A549 (cell line): ENCODE measurements around the gene PRDM1. TPM values are rescaled to one million over a fixed set of nuclear protein-coding genes. Genes with fewer than 3 reads are reported as not detected.

Source experiments
- ATAC-seq, 2 experiments: fragments of 200-7000 bp in 1 of 2; fragments of >200 bp in 1 of 2; cut with Nextera tagmentation in 1 of 2; cut with Tn5 transposase in 1 of 2; 3 replicates each; pipeline versions ENCODE4 v1.8.0 to v1.9.1; 2018 to 2020; ENCODE audit warnings: mild to moderate bottlenecking in 1 of 2, moderate library complexity in 1 of 2
- CTCF ChIA-PET: fragments of 300-600 bp; sonication (Branson Sonifier 250); formaldehyde crosslinking; extraction: SDS; loops from one replicate; lab custom pipeline; 2021; ENCODE audit warnings: antibody characterized with exemption, inconsistent platforms; lab: Yijun Ruan, JAX
- POLR2A ChIA-PET: fragments of 350-600 bp; formaldehyde crosslinking; extraction: SDS; loops from one replicate; lab custom pipeline; 2021; ENCODE audit warnings: antibody characterized with exemption, inconsistent platforms; lab: Yijun Ruan, JAX
- DNase-seq, 2 experiments: peaks; one replicate each; pipeline versions ENCODE4 v3.0.0 to v3.0.0-alpha.2; 2011 to 2016; ENCODE audit warnings: low read depth in 1 of 2, low spot score in 1 of 2
- FAIRE-seq: peaks from 2 replicates; lab custom pipeline; 2011; peaks lifted over from hg19 to GRCh38; lab: Jason Lieb, UNC
- H3K27ac ChIP-seq, 2 experiments: fragments of >200 bp; sonication (Bioruptor Twin); formaldehyde crosslinking; 3 replicates each; pipeline ENCODE4 v1.5.1; 2016 to 2017
- H3K4me1 ChIP-seq: fragments of >200 bp; sonication (Bioruptor Twin); formaldehyde crosslinking; 3 replicates; pipeline ENCODE4 v1.6.1; 2016
- H3K4me2 ChIP-seq: fragments of >200 bp; sonication (Bioruptor Twin); formaldehyde crosslinking; 3 replicates; pipeline ENCODE4 v1.6.1; 2016
- H3K4me3 ChIP-seq: fragments of >200 bp; sonication (Bioruptor Twin); formaldehyde crosslinking; 3 replicates; pipeline ENCODE4 v1.5.1; 2016
- H3K9me3 ChIP-seq: fragments of >200 bp; sonication (Bioruptor Twin); formaldehyde crosslinking; 3 replicates; pipeline ENCODE4 v1.6.1; 2016
- CBX8 ChIP-seq: fragments of 200-600 bp; sonication (generic); IDR thresholded peaks from 2 replicates; pipeline ENCODE4 v1.6.1; 2016
- CEBPB ChIP-seq, 2 experiments: fragments of >200 bp in 1 of 2; sonication (Bioruptor Twin) in 1 of 2; formaldehyde crosslinking in 1 of 2; IDR thresholded peaks; 2 replicates each; pipeline ENCODE4 v1.6.1; 2012 to 2016
- CHD2 ChIP-seq: fragments of 150-350 bp; IDR thresholded peaks from 2 replicates; pipeline ENCODE4 v1.6.1; 2014; ENCODE audit warnings: low read length; ENCODE audit not compliant: partially characterized antibody
- CHD4 ChIP-seq: fragments of 200-600 bp; sonication (generic); IDR thresholded peaks from 2 replicates; pipeline ENCODE4 v1.6.1; 2016; ENCODE audit warnings: antibody characterized with exemption, mild to moderate bottlenecking, borderline replicate concordance
- EHMT2 ChIP-seq: fragments of 200-600 bp; sonication (generic); IDR thresholded peaks from 2 replicates; pipeline ENCODE4 v1.6.1; 2016; ENCODE audit warnings: antibody characterized with exemption, low read depth, mild to moderate bottlenecking, moderate library complexity
- ELK1 ChIP-seq: fragments of 150-350 bp; IDR thresholded peaks from 2 replicates; pipeline ENCODE4 v1.6.1; 2014; ENCODE audit warnings: low read depth, mild to moderate bottlenecking, low read length
- EP300 ChIP-seq, 2 experiments: fragments of >200 bp; sonication (Bioruptor Twin); formaldehyde crosslinking; IDR thresholded peaks; 2 replicates in 1 of 2; 3 replicates in 1 of 2; pipeline ENCODE4 v1.6.1; 2016 to 2017
- FOXS1 ChIP-seq: fragments of 250-450 bp; sonication (Bioruptor Pico); IDR thresholded peaks from 2 replicates; pipeline ENCODE4 v1.5.0; 2020; ENCODE audit warnings: mild to moderate bottlenecking, moderate library complexity
- HDAC2 ChIP-seq: fragments of 200-600 bp; sonication (generic); IDR thresholded peaks from 2 replicates; pipeline ENCODE4 v1.6.1; 2016
- JUN ChIP-seq, 2 experiments: fragments of >200 bp; sonication (Bioruptor Twin); formaldehyde crosslinking; IDR thresholded peaks; 2 replicates in 1 of 2; 3 replicates in 1 of 2; pipeline ENCODE4 v1.6.1; 2016 to 2017
- JUNB ChIP-seq: fragments of >200 bp; sonication (Bioruptor Twin); formaldehyde crosslinking; IDR thresholded peaks from 2 replicates; pipeline ENCODE4 v1.6.1; 2016
- KDM1A ChIP-seq: fragments of 200-600 bp; sonication (generic); IDR thresholded peaks from 2 replicates; pipeline ENCODE4 v1.6.1; 2016; ENCODE audit warnings: low read depth, mild to moderate bottlenecking
- KDM5A ChIP-seq: fragments of 200-600 bp; sonication (generic); IDR thresholded peaks from 2 replicates; pipeline ENCODE4 v1.6.1; 2016; ENCODE audit warnings: antibody characterized with exemption, mild to moderate bottlenecking
- NPAS2 ChIP-seq: fragments of 250-450 bp; sonication (Bioruptor Pico); IDR thresholded peaks from 2 replicates; pipeline ENCODE4 v1.8.0; 2022; ENCODE audit warnings: mild to moderate bottlenecking, moderate library complexity, borderline replicate concordance
- NR3C1 ChIP-seq: fragments of >200 bp; sonication (Bioruptor Twin); formaldehyde crosslinking; IDR thresholded peaks from 3 replicates; pipeline ENCODE4 v1.6.1; 2017
- PHF8 ChIP-seq: fragments of 200-600 bp; sonication (generic); IDR thresholded peaks from 2 replicates; pipeline ENCODE4 v1.6.1; 2016; ENCODE audit warnings: low read depth, mild to moderate bottlenecking, antibody characterized with exemption, moderate library complexity, borderline replicate concordance
- POLR2A ChIP-seq: IDR thresholded peaks from 2 replicates; pipeline ENCODE4 v1.6.1; 2012; ENCODE audit warnings: mild to moderate bottlenecking, low read length
- POLR2AphosphoS2 ChIP-seq: conservative IDR thresholded peaks from 2 replicates; pipeline ENCODE4 v1.6.1; 2012; ENCODE audit warnings: low read length, improper control_type of control experiment, inconsistent platforms
- RARB ChIP-seq: fragments of 250-450 bp; sonication (Bioruptor Pico); IDR thresholded peaks from 2 replicates; pipeline ENCODE4 v1.8.0; 2021; ENCODE audit warnings: mild to moderate bottlenecking, moderate library complexity
- RCOR1 ChIP-seq: fragments of 150-350 bp; IDR thresholded peaks from 2 replicates; pipeline ENCODE4 v1.6.1; 2014; ENCODE audit warnings: antibody characterized with exemption, low read length, low read depth
- RNF2 ChIP-seq: fragments of 200-600 bp; sonication (generic); IDR thresholded peaks from 2 replicates; pipeline ENCODE4 v1.6.1; 2016; ENCODE audit warnings: low read depth, mild to moderate bottlenecking, antibody characterized with exemption, moderate library complexity, borderline replicate concordance
- SMC3 ChIP-seq: fragments of >200 bp; sonication (Bioruptor Twin); formaldehyde crosslinking; IDR thresholded peaks from 3 replicates; pipeline ENCODE4 v1.6.1; 2018; ENCODE audit warnings: inconsistent platforms
- TFCP2L1 ChIP-seq: fragments of 250-450 bp; sonication (Bioruptor Pico); IDR thresholded peaks from 2 replicates; pipeline ENCODE4 v1.5.0; 2021; ENCODE audit warnings: mild to moderate bottlenecking
- ZFP36 ChIP-seq: fragments of 450-650 bp; IDR thresholded peaks from 2 replicates; pipeline ENCODE4 v1.6.1; 2014; ENCODE audit warnings: borderline replicate concordance; ENCODE audit not compliant: partially characterized antibody
- ZNF302 ChIP-seq: fragments of 250-450 bp; sonication (Bioruptor Pico); IDR thresholded peaks from 2 replicates; pipeline ENCODE4 v1.9.0; 2021; ENCODE audit warnings: inconsistent platforms, mild to moderate bottlenecking, moderate library complexity
- WGBS: methylation state at CpG from one replicate; pipeline ENCODE4 v1.1.6; 2017; ENCODE audit errors: missing lambda C conversion rate; 5-methylcytosine and 5-hydroxymethylcytosine counted together
- polyA plus RNA-seq, 4 experiments: library from polyadenylated mRNA; depleted of rRNA in 3 of 4; stranded (reverse); fragments of >200 nt; fragmentation: RNase III in 1 of 4; extraction: RNeasy Plus Mini Kit Qiagen cat#74134 plus additional on column Dnase treatment in 1 of 4; gene quantifications; 2 replicates in 3 of 4; 3 replicates in 1 of 4; pipeline ENCODE4 v1.2.3, GENCODE V29; 2011 to 2017
- TF ChIP-seq, protein P1 (sequence below): fragments of 250-450 bp; sonication (Bioruptor Pico); IDR thresholded peaks from 2 replicates; pipeline ENCODE4 v1.5.0; 2021; ENCODE audit warnings: mild to moderate bottlenecking, moderate library complexity, borderline replicate concordance

Gene PRDM1
- polyA plus RNA-seq, 2 of the 4 experiments (the other 2 are of a cell fraction) = 2.6 to 11.2 TPM

GRCh38 chr6:106077881-106078280 lies 8.3 kb upstream of the PRDM1 start:
- POLR2A ChIA-PET = no interaction called here
- FAIRE-seq = no peak

GRCh38 chr6:106079961-106080762 lies 6.0 kb upstream of the PRDM1 start:
- no peak for DNase-seq
- no peak for FAIRE-seq
- POLR2A ChIA-PET = no interaction called here
- H3K4me1 ChIP-seq = peaks cover 29% of the 10 kb centered on the region
- 84% methylated on average over 8 of the region's 8 CpGs for WGBS
- no peak overlapping the region for H3K4me2 ChIP-seq
- H3K9me3 ChIP-seq = no peaks in the 10 kb centered on the region
- no peak overlapping the region for H3K4me3 ChIP-seq
- CTCF ChIA-PET = no interaction called here
- peak overlapping the region in 1 of 2 experiments; percentile 16; a peak in 1 of 6 replicates for H3K27ac ChIP-seq
- TF ChIP-seq PHF8 (no peak), RNF2 (no peak), EP300 (IDR thresholded peaks at IDR 0.05) (no peak), EHMT2 (no peak), CEBPB (IDR thresholded peaks at IDR 0.05) (no peak), RARB (CRISPR knock-in tag) (no peak), CHD4 (no peak), TFCP2L1 (CRISPR knock-in tag) (no peak), KDM5A (no peak), NPAS2 (CRISPR knock-in tag) (no peak), CBX8 (no peak)
- no peak for ATAC-seq

More at GRCh38 chr6:106077881-106078280, 8.3 kb upstream of the PRDM1 start:
- ATAC-seq (no peak), DNase-seq (no peak)
- CTCF ChIA-PET = no interaction called here
- H3K9me3 ChIP-seq = no peaks in the 10 kb centered on the region
- 47% methylated on average over 5 of the region's 5 CpGs for WGBS
- peak overlapping the region; percentile 36 to 37; a peak in 2 of 6 replicates for H3K27ac ChIP-seq
- peaks cover 11% of the 10 kb centered on the region for H3K4me1 ChIP-seq
- TF ChIP-seq RCOR1 (no peak), FOXS1 (CRISPR knock-in tag) (no peak), ELK1 (no peak), JUN (IDR thresholded peaks at IDR 0.05) (no peak), POLR2AphosphoS2 (no peak), SMC3 (no peak), ZFP36 (no peak), CBX8 (no peak), PHF8 (no peak)
- no peak overlapping the region for H3K4me3 ChIP-seq
- peak overlapping the region; percentile 42; the same call in 2 of the 3 replicates for H3K4me2 ChIP-seq

DNA sequence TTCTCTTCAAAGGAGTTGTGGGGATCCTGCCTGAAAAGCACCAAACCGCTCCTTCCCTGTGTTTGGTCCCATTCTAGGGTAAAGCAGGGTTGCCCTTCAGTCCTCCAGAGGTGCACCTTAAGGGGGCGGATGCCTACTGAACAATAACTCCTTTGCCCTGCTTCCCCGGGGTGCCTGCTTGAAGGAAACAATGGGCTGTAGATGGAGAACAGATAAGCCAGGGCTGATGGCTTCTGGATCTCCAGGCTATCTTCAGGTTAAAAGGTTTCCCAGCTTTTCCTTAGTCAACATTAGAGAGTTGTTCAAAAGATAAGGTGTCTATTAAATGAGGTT lies 5.4 kb upstream of the PRDM1 start:
- DNase-seq = no peak
- no peak for FAIRE-seq
- ChIA-PET POLR2A (no interaction called here), CTCF (no interaction called here)
- Histone ChIP-seq H3K9me3 (no peaks in the 10 kb centered on the region), H3K27ac (peak overlapping the region in 1 of 2 experiments; percentile 22; a peak in 2 of 6 replicates), H3K4me1 (peaks cover 34% of the 10 kb centered on the region), H3K4me2 (no peak overlapping the region), H3K4me3 (no peak overlapping the region)
- 96% methylated on average over 3 of the region's 3 CpGs for WGBS
- ATAC-seq = no peak
- TF ChIP-seq PHF8 = no peak

DNA sequence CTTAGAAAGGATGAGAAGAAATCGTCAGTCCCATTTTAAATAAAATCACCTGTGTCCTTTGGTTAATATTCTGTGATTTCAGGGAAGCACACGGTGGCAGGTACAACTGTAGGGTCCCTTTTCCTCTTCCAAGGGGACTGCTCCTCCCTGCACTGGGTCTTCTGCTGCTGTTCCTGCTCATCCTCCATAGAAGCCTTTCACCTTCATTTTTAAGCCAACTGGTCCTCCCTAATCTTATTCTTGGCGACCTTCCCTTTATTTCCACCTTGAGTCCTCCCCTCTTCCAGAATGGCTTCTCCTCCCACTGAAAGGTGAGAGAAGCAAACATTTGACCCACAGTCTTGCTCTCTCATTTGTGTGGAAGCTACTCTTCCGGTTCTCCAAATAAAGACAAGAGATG lies 4.4 kb upstream of the PRDM1 start:
- FAIRE-seq (no peak), DNase-seq (no peak), ATAC-seq (no peak)
- 75% methylated on average over 4 of the region's 4 CpGs for WGBS
- H3K4me1 ChIP-seq = peaks cover 34% of the 10 kb centered on the region
- ChIA-PET CTCF (no interaction called here), POLR2A (no interaction called here)
- H3K4me2 ChIP-seq = no peak overlapping the region
- H3K4me3 ChIP-seq = no peak overlapping the region
- no peaks in the 10 kb centered on the region for H3K9me3 ChIP-seq
- no peak overlapping the region for H3K27ac ChIP-seq
- TF ChIP-seq KDM1A (no peak), ZNF302 (CRISPR knock-in tag) (no peak), CHD2 (no peak), ZFP36 (no peak), HDAC2 (no peak), JUNB (no peak), POLR2A (no peak), POLR2AphosphoS2 (no peak), CHD4 (no peak), PHF8 (no peak), EP300 (IDR thresholded peaks at IDR 0.05) (no peak), NR3C1 (no peak)
- TF ChIP-seq, protein P1, sequence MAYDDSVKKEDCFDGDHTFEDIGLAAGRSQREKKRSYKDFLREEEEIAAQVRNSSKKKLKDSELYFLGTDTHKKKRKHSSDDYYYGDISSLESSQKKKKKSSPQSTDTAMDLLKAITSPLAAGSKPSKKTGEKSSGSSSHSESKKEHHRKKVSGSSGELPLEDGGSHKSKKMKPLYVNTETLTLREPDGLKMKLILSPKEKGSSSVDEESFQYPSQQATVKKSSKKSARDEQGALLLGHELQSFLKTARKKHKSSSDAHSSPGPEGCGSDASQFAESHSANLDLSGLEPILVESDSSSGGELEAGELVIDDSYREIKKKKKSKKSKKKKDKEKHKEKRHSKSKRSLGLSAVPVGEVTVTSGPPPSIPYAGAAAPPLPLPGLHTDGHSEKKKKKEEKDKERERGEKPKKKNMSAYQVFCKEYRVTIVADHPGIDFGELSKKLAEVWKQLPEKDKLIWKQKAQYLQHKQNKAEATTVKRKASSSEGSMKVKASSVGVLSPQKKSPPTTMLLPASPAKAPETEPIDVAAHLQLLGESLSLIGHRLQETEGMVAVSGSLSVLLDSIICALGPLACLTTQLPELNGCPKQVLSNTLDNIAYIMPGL (CRISPR knock-in tag) = no peak
